Neural cell (in vitro differentiated cells): ENCODE data around the gene PRCC. TPM values are rescaled to one million over a fixed set of nuclear protein-coding genes. Genes with fewer than 3 reads are reported as not detected.

ENCODE experiments used
- H2AFZ ChIP-seq: fragments of 200-600, 300-800 bp; sonication (generic), shearing (Covaris generic); 2 replicates; pipeline ENCODE4 v1.6.0; 2014; ENCODE audit warnings: low read depth, mild to moderate bottlenecking, antibody characterized with exemption, low read length, moderate library complexity
- H3F3A ChIP-seq: fragments of 200-600 bp; shearing (Covaris generic); 2 replicates; pipeline ENCODE4 v1.6.1; 2016; ENCODE audit warnings: mild to moderate bottlenecking, moderate library complexity, mixed read lengths, antibody characterized with exemption, low read length; ENCODE audit not compliant: insufficient read depth, poor library complexity, severe bottlenecking
- H3K27ac ChIP-seq: fragments of 200-600, 300-800 bp; sonication (generic), shearing (Covaris generic); 2 replicates; pipeline ENCODE4 v1.5.1; 2014; ENCODE audit warnings: mild to moderate bottlenecking, low read length, moderate library complexity
- H3K27me3 ChIP-seq: fragments of 300-800, 200-600 bp; sonication (generic), shearing (Covaris generic); 2 replicates; pipeline ENCODE4 v1.6.0; 2014; ENCODE audit warnings: mild to moderate bottlenecking, low read depth, low read length, moderate library complexity; ENCODE audit not compliant: insufficient read depth
- H3K36me3 ChIP-seq: fragments of 300-800, 200-600 bp; sonication (generic), shearing (Covaris generic); 2 replicates; pipeline ENCODE4 v1.5.1; 2014; ENCODE audit warnings: mild to moderate bottlenecking, antibody characterized with exemption, low read length, moderate library complexity; ENCODE audit not compliant: insufficient read depth
- H3K4me2 ChIP-seq: fragments of 300-800, 200-600 bp; sonication (generic), shearing (Covaris generic); 2 replicates; pipeline ENCODE4 v1.6.0; 2014; ENCODE audit warnings: mild to moderate bottlenecking, low read length
- H3K4me3 ChIP-seq: fragments of 300-800, 200-600 bp; sonication (generic), shearing (Covaris generic); 2 replicates; pipeline ENCODE4 v1.5.1; 2014; ENCODE audit warnings: mild to moderate bottlenecking, low read length, moderate library complexity
- H3K79me2 ChIP-seq: fragments of 200-600 bp; shearing (Covaris generic); replicated peaks from 2 replicates; pipeline ENCODE4 v1.6.0; 2014; ENCODE audit warnings: mild to moderate bottlenecking, low read length, moderate library complexity; ENCODE audit not compliant: insufficient read depth
- H3K9ac ChIP-seq: fragments of 300-800, 200-600 bp; sonication (generic), shearing (Covaris generic); 2 replicates; pipeline ENCODE4 v1.6.1; 2016; ENCODE audit warnings: mild to moderate bottlenecking, low read length, mixed read lengths
- H3K9me2 ChIP-seq: fragments of 200-600 bp; shearing (Covaris generic); 2 replicates; pipeline ENCODE4 v1.6.1; 2016; ENCODE audit warnings: mild to moderate bottlenecking, low read length, mixed read lengths; ENCODE audit not compliant: insufficient read depth
- H3K9me3 ChIP-seq: fragments of 200-600, 300-800 bp; sonication (generic), shearing (Covaris generic); 2 replicates; pipeline ENCODE4 v1.6.1; 2016; ENCODE audit warnings: mild to moderate bottlenecking, mixed run types, low read length, moderate library complexity, mixed read lengths
- H4K20me1 ChIP-seq: fragments of 200-600 bp; shearing (Covaris generic); 2 replicates; pipeline ENCODE4 v1.6.1; 2016; ENCODE audit warnings: mild to moderate bottlenecking, mixed run types; ENCODE audit not compliant: insufficient read depth
- EP300 ChIP-seq: fragments of 450-650 bp; conservative IDR thresholded peaks from 2 replicates; pipeline ENCODE4 v1.6.1; 2014; ENCODE audit warnings: antibody characterized with exemption, mild to moderate bottlenecking, moderate library complexity; ENCODE audit not compliant: poor library complexity, severe bottlenecking
- EZH2 ChIP-seq: fragments of 200-600, 300-800 bp; shearing (Covaris generic), sonication (generic); IDR thresholded peaks from 2 replicates; pipeline ENCODE4 v1.6.1; 2014; ENCODE audit warnings: antibody characterized with exemption, low read length, borderline replicate concordance, mild to moderate bottlenecking; ENCODE audit not compliant: insufficient read depth, poor library complexity, severe bottlenecking
- MXI1 ChIP-seq: fragments of 450-650 bp; conservative IDR thresholded peaks from 2 replicates; pipeline ENCODE4 v1.6.1; 2014; ENCODE audit warnings: antibody characterized with exemption, mild to moderate bottlenecking; ENCODE audit not compliant: poor library complexity, severe bottlenecking
- POLR2AphosphoS5 ChIP-seq: IDR thresholded peaks from 2 replicates; pipeline ENCODE4 v1.6.1; 2012
- RAD21 ChIP-seq: fragments of 450-650 bp; conservative IDR thresholded peaks from 2 replicates; pipeline ENCODE4 v1.6.1; 2014; ENCODE audit warnings: antibody characterized with exemption, mild to moderate bottlenecking, moderate library complexity
- SMC3 ChIP-seq: fragments of 450-650 bp; conservative IDR thresholded peaks from 2 replicates; pipeline ENCODE4 v1.6.1; 2014; ENCODE audit warnings: antibody characterized with exemption, mild to moderate bottlenecking, moderate library complexity; ENCODE audit not compliant: poor library complexity
- TAF1 ChIP-seq: IDR thresholded peaks from 2 replicates; pipeline ENCODE4 v1.6.1; 2012; ENCODE audit warnings: low read depth
- polyA plus RNA-seq: library from polyadenylated mRNA; depleted of rRNA; stranded (reverse); fragments of >200 nt; gene quantifications from 2 replicates; pipeline ENCODE4 v1.2.3, GENCODE V29; 2014
- TF ChIP-seq, protein P1 (sequence below): IDR thresholded peaks from 2 replicates; pipeline ENCODE4 v1.6.1; 2012; ENCODE audit warnings: borderline replicate concordance
- TF ChIP-seq, protein P2 (sequence below): fragments of 450-650 bp; IDR thresholded peaks from 2 replicates; pipeline ENCODE4 v1.5.1; 2014; ENCODE audit warnings: antibody characterized with exemption, mild to moderate bottlenecking, moderate library complexity; ENCODE audit not compliant: poor library complexity, severe bottlenecking

The PRCC gene
- polyA plus RNA-seq, 1 donor from 2014 or later, result 17.5 TPM

DNA sequence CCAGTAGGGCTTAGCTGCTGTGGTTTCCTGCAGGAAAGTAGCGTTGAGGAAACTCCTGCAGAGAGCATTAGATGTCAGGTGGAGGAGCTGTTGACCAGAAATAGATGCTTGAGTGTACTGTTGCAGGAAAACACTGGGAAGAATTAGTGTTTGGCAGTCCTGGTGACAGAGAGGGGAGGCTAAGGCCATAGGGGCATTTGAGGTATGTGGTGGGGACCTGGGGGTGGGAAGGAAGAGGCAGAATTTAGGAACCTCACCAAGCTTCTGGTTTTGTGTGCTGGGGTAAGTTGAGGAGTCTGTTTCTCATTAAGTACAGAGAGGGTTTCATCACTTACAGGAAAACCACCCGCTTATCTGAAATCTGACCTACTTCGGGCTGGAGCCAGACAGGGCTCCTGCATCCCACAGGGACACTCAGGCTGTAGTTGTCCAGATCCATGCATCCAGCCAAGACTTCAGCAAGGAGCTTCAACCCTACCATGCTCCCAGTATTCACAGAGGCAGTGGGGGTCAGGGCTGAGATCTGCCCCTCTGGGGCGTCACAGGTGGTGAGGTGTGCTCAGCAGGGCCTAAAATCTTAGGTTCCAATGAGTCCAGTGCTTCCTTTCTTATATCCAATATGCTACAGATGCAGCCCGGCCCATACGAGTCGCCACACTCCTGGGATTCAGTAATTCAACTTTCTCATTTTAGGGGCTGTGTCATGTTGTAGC is 34.2 kb downstream of the PRCC start:
- no peak overlapping the region for H2AFZ ChIP-seq
- H3K9ac ChIP-seq, result no peak overlapping the region
- H3K9me2 ChIP-seq, result no peaks in the 10 kb centered on the region
- no peaks in the 10 kb centered on the region for H3K9me3 ChIP-seq
- H3K27ac ChIP-seq, result no peak overlapping the region
- no peaks in the 10 kb centered on the region for H3F3A ChIP-seq
- H4K20me1 ChIP-seq, result no peaks in the 10 kb centered on the region
- H3K36me3 ChIP-seq, result peaks cover 4% of the 10 kb centered on the region
- H3K79me2 ChIP-seq, result no peaks in the 10 kb centered on the region
- no peak overlapping the region for H3K4me2 ChIP-seq
- no peaks in the 10 kb centered on the region for H3K27me3 ChIP-seq
- no peak overlapping the region for H3K4me3 ChIP-seq
- TF ChIP-seq EZH2 (no peak), POLR2AphosphoS5 (no peak), RAD21 (peak; percentile 56), SMC3 (peak; percentile 61), TAF1 (no peak), MXI1 (no peak), EP300 (no peak)
- TF ChIP-seq, protein P1, sequence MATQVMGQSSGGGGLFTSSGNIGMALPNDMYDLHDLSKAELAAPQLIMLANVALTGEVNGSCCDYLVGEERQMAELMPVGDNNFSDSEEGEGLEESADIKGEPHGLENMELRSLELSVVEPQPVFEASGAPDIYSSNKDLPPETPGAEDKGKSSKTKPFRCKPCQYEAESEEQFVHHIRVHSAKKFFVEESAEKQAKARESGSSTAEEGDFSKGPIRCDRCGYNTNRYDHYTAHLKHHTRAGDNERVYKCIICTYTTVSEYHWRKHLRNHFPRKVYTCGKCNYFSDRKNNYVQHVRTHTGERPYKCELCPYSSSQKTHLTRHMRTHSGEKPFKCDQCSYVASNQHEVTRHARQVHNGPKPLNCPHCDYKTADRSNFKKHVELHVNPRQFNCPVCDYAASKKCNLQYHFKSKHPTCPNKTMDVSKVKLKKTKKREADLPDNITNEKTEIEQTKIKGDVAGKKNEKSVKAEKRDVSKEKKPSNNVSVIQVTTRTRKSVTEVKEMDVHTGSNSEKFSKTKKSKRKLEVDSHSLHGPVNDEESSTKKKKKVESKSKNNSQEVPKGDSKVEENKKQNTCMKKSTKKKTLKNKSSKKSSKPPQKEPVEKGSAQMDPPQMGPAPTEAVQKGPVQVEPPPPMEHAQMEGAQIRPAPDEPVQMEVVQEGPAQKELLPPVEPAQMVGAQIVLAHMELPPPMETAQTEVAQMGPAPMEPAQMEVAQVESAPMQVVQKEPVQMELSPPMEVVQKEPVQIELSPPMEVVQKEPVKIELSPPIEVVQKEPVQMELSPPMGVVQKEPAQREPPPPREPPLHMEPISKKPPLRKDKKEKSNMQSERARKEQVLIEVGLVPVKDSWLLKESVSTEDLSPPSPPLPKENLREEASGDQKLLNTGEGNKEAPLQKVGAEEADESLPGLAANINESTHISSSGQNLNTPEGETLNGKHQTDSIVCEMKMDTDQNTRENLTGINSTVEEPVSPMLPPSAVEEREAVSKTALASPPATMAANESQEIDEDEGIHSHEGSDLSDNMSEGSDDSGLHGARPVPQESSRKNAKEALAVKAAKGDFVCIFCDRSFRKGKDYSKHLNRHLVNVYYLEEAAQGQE, result no peak
- TF ChIP-seq, protein P2, sequence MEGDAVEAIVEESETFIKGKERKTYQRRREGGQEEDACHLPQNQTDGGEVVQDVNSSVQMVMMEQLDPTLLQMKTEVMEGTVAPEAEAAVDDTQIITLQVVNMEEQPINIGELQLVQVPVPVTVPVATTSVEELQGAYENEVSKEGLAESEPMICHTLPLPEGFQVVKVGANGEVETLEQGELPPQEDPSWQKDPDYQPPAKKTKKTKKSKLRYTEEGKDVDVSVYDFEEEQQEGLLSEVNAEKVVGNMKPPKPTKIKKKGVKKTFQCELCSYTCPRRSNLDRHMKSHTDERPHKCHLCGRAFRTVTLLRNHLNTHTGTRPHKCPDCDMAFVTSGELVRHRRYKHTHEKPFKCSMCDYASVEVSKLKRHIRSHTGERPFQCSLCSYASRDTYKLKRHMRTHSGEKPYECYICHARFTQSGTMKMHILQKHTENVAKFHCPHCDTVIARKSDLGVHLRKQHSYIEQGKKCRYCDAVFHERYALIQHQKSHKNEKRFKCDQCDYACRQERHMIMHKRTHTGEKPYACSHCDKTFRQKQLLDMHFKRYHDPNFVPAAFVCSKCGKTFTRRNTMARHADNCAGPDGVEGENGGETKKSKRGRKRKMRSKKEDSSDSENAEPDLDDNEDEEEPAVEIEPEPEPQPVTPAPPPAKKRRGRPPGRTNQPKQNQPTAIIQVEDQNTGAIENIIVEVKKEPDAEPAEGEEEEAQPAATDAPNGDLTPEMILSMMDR, result peak; percentile 48

GRCh38 chr1:156802421-156802935 is 35.1 kb downstream of the PRCC start:
- Histone ChIP-seq H3K4me2 (no peak overlapping the region), H3K9ac (no peak overlapping the region), H3K4me3 (no peak overlapping the region), H2AFZ (no peak overlapping the region), H3K79me2 (no peaks in the 10 kb centered on the region), H3K9me3 (no peaks in the 10 kb centered on the region), H3K27me3 (no peaks in the 10 kb centered on the region), H3K27ac (no peak overlapping the region), H4K20me1 (no peaks in the 10 kb centered on the region), H3F3A (no peaks in the 10 kb centered on the region), H3K36me3 (peaks cover 4% of the 10 kb centered on the region), H3K9me2 (no peaks in the 10 kb centered on the region)
- no peak for TF ChIP-seq POLR2AphosphoS5
- TF ChIP-seq, protein P1, result no peak
- TF ChIP-seq EZH2, result no peak
- no peak for TF ChIP-seq TAF1
